Chondrocyte (in vitro differentiated cells): Measurements from ENCODE around the gene C8B. TPM values are rescaled to one million over a fixed set of nuclear protein-coding genes. Genes with fewer than 3 reads are reported as not detected.

Source experiments
- DNase-seq: peaks from one replicate; pipeline ENCODE4 v3.0.0; 2021; ENCODE audit warnings: mixed read lengths, low spot score
- H3K27ac Mint-ChIP-seq: one replicate; pipeline ENCODE4 v1.8.0; 2021; ENCODE audit warnings: mild to moderate bottlenecking, moderate library complexity, mixed read lengths; ENCODE audit not compliant: unreplicated experiment
- H3K27me3 Mint-ChIP-seq: 2 replicates; pipeline ENCODE4 v1.8.0; 2021; ENCODE audit warnings: low read depth, mixed read lengths
- H3K36me3 Mint-ChIP-seq: 2 replicates; pipeline ENCODE4 v1.8.0; 2021; ENCODE audit warnings: low read depth, mixed read lengths
- H3K4me1 Mint-ChIP-seq: 2 replicates; pipeline ENCODE4 v1.8.0; 2021; ENCODE audit warnings: low read depth, mild to moderate bottlenecking, mixed read lengths
- H3K4me3 Mint-ChIP-seq: one replicate; pipeline ENCODE4 v1.8.0; 2021; ENCODE audit warnings: mild to moderate bottlenecking, moderate library complexity, mixed read lengths; ENCODE audit not compliant: unreplicated experiment
- H3K9me3 Mint-ChIP-seq: 2 replicates; pipeline ENCODE4 v1.8.0; 2021; ENCODE audit warnings: low read depth, mixed read lengths
- total RNA-seq: library from RNA; stranded (reverse); gene quantifications from 3 replicates; pipeline ENCODE4 v1.2.1, GENCODE V29; 2021
- TF ChIP-seq, protein P1 (sequence below): fragments of 200-600 bp; sonication (generic); IDR thresholded peaks from 2 replicates; pipeline ENCODE4 v1.5.0; 2021; ENCODE audit warnings: antibody characterized with exemption, mild to moderate bottlenecking, moderate library complexity

Gene C8B
- total RNA-seq, 1 donor from 2014 or later: not detected

DNA sequence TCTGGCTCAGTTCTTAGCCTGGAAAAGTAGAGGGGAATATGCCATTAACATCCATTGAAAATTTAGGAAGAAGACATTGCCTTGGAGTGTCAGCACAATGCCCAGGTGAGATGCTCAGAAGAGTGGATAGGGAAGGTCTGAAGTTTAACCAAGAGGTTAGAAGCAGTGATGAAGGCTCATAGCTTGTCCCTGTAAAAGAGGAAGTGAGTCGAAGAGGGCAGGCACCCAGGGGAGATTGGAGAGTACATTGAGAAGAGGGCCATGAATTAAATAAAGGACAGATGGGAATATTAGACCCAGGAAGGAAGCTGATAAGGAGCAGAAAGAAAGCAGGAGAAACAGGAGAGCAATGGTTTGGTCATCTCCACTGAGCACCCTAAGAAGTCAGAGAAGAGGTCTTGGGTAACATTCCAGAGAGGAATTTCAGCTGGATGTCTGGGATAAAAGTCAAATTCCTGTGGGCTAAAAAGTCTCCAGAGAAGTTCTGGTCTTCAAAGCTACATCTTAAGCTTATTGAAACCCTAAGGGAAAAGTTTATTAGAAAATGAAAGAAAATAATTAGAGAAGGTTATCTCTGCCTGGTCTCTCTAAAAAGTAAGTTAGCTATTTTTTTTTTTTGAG, 17.3 kb downstream of the C8B start:
- no peak overlapping the region for H3K27ac Mint-ChIP-seq
- H3K4me1 Mint-ChIP-seq: no peaks in the 10 kb centered on the region
- H3K36me3 Mint-ChIP-seq: no peaks in the 10 kb centered on the region
- TF ChIP-seq, protein P1, sequence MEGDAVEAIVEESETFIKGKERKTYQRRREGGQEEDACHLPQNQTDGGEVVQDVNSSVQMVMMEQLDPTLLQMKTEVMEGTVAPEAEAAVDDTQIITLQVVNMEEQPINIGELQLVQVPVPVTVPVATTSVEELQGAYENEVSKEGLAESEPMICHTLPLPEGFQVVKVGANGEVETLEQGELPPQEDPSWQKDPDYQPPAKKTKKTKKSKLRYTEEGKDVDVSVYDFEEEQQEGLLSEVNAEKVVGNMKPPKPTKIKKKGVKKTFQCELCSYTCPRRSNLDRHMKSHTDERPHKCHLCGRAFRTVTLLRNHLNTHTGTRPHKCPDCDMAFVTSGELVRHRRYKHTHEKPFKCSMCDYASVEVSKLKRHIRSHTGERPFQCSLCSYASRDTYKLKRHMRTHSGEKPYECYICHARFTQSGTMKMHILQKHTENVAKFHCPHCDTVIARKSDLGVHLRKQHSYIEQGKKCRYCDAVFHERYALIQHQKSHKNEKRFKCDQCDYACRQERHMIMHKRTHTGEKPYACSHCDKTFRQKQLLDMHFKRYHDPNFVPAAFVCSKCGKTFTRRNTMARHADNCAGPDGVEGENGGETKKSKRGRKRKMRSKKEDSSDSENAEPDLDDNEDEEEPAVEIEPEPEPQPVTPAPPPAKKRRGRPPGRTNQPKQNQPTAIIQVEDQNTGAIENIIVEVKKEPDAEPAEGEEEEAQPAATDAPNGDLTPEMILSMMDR: no peak
- H3K9me3 Mint-ChIP-seq: no peaks in the 10 kb centered on the region
- no peak overlapping the region for H3K4me3 Mint-ChIP-seq
- peaks cover 3% of the 10 kb centered on the region for H3K27me3 Mint-ChIP-seq
- no peak for DNase-seq

DNA sequence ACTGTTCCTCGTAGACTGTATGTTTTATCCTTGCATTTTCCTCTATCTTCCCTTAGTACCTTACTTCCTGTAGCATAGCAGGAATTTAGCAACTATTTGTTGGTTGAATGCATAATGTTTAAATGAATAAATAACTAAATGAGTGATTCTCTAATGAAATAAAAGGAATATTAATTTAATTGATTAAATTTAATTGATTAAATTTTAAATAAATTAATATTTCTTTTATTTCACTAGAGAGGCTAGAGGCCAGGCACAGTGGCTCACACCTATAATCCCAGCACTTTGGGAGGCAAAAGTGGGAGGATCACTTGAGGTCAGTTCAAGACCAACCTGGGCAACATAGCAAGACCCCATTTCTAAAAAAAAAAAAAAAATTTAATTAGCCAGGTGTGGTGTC, 25.8 kb downstream of the C8B start:
- Mint-ChIP-seq H3K27me3 (peaks cover 21% of the 10 kb centered on the region), H3K4me1 (no peaks in the 10 kb centered on the region), H3K4me3 (no peak overlapping the region), H3K9me3 (no peaks in the 10 kb centered on the region), H3K27ac (no peak overlapping the region), H3K36me3 (no peaks in the 10 kb centered on the region)
- DNase-seq: no peak
- TF ChIP-seq, protein P1: no peak

DNA sequence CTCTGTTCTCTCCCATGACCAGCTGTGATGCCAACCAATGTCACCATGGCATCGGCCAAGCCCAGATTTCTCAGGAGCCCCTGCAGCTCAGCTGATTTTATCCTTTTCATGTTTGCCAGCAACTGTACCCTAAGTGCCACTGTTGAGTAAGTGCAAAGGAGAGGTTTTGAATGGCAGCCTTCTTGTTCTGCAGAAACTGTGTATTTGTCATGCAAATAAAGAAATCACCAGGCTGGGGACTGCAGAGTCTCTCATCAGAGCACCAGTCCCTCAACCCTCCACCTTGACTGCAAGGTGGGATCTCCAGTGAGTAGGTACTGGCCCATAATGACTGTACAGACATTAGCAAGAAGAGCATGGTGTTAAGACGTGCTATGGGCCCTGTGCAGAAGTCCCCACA, 26.6 kb downstream of the C8B start:
- no peak overlapping the region for H3K27ac Mint-ChIP-seq
- H3K36me3 Mint-ChIP-seq: no peaks in the 10 kb centered on the region
- no peak overlapping the region for H3K4me3 Mint-ChIP-seq
- H3K4me1 Mint-ChIP-seq: no peaks in the 10 kb centered on the region
- no peak for DNase-seq
- TF ChIP-seq, protein P1: no peak
- no peaks in the 10 kb centered on the region for H3K9me3 Mint-ChIP-seq
- peaks cover 18% of the 10 kb centered on the region for H3K27me3 Mint-ChIP-seq

DNA sequence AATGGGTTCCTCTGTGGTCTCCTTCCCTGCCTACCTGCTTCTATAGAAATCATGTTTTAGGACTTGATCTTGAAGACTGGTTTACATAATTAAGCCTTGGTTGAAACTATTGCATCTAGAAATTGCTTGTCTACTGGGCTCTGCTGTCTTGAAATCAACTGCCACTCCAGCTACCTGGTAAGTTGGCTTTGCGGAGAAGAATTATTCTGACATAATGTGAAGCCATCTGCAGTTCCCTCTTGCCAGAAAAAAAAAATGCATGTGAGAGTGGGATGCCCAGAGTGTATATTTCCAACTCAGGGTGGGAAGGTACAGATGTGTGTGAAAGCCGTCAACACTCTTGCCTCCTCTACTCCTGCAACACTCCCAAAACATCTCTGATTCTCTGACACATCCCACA, 27.2 kb downstream of the C8B start:
- Mint-ChIP-seq H3K36me3 (no peaks in the 10 kb centered on the region), H3K27ac (no peak overlapping the region), H3K9me3 (no peaks in the 10 kb centered on the region), H3K4me1 (no peaks in the 10 kb centered on the region), H3K4me3 (no peak overlapping the region), H3K27me3 (peaks cover 18% of the 10 kb centered on the region)
- TF ChIP-seq, protein P1: no peak
- no peak for DNase-seq

DNA sequence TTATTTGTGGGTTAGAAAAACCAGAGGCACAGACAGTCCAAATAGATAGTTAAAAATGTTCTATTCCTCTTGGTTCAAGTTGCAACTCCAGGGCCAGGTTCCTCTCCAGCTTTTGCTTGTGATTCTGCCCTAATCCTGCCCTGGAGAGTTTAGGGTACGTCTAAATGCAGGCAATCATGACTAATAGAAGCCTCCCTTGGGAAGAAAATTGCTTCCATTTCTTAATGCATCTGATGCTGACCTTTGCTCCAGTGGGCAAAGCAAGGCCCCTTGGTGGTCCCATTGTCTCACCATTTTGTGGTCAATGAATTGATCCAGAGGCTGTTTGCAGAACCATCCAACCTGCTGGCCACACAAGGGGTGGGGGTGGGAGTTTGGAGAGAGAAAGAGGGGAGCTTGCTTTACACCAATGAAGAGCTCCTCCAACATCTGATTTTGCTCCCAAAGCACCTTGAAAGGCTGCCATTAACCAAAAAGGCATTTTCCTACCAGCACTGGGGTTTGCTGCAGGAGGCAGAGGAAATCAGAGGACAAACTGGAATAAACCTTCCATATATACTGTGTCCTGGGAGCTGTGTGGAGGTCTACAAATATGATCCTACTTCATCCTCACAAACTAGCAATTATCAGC, 31.3 kb downstream of the C8B start:
- no peak overlapping the region for H3K4me3 Mint-ChIP-seq
- DNase-seq: no peak
- peaks cover 21% of the 10 kb centered on the region for H3K27me3 Mint-ChIP-seq
- peaks cover 4% of the 10 kb centered on the region for H3K4me1 Mint-ChIP-seq
- H3K27ac Mint-ChIP-seq: no peak overlapping the region
- H3K9me3 Mint-ChIP-seq: peaks cover 3% of the 10 kb centered on the region
- TF ChIP-seq, protein P1: no peak
- H3K36me3 Mint-ChIP-seq: no peaks in the 10 kb centered on the region
